CD4-positive, alpha-beta T cell treated with Interleukin-6 for 4 hours (primary cell): Measurements from ENCODE around the gene SINHCAF.
"Not testable (repeated sequence)": the region's sequence is repeated elsewhere in the genome, so short reads cannot be mapped to it uniquely, and the experiment has no call there.

Experiments
- DNase-seq: peaks from one replicate; pipeline ENCODE4 v3.0.0-alpha.2; 2020; ENCODE audit warnings: mixed read lengths

SINHCAF gene

GRCh38 chr12:31306866-31307265 is 19.1 kb downstream of the SINHCAF start:
- DNase-seq = no peak

- no peak for DNase-seq
Observed at GRCh38 chr12:31303466-31303865, 22.5 kb downstream of the SINHCAF start.

GRCh38 chr12:31301311-31301710 is 24.6 kb downstream of the SINHCAF start:
- DNase-seq = no peak

- DNase-seq = no peak
Observed at GRCh38 chr12:31300783-31301182, 25.2 kb downstream of the SINHCAF start.

GRCh38 chr12:31300341-31300740 is 25.6 kb downstream of the SINHCAF start:
- DNase-seq = no peak

- no peak for DNase-seq
Observed at GRCh38 chr12:31298922-31299321, 27.0 kb downstream of the SINHCAF start.

- no peak for DNase-seq
Observed at GRCh38 chr12:31298515-31298910, 27.4 kb downstream of the SINHCAF start.

- DNase-seq = no peak
Observed at GRCh38 chr12:31297572-31298514, 28.1 kb downstream of the SINHCAF start.

- no peak for DNase-seq
Observed at GRCh38 chr12:31289441-31289840, 36.5 kb downstream of the SINHCAF start.

- no peak for DNase-seq
Observed at GRCh38 chr12:31288381-31288780, 37.6 kb downstream of the SINHCAF start.

GRCh38 chr12:31280183-31280582 is 45.8 kb downstream of the SINHCAF start:
- DNase-seq = no peak

GRCh38 chr12:31279390-31279924 is 46.5 kb downstream of the SINHCAF start:
- no peak for DNase-seq

GRCh38 chr12:31278832-31279231 is 47.1 kb downstream of the SINHCAF start:
- no peak for DNase-seq

- DNase-seq = no peak
Observed at GRCh38 chr12:31278424-31278823, 47.5 kb downstream of the SINHCAF start.

GRCh38 chr12:31277081-31277480 is 48.9 kb downstream of the SINHCAF start:
- DNase-seq = no peak

- no peak for DNase-seq
Observed at GRCh38 chr12:31275491-31275890, 50.5 kb downstream of the SINHCAF start.

GRCh38 chr12:31274520-31275300 is 51.2 kb downstream of the SINHCAF start:
- no peak for DNase-seq

GRCh38 chr12:31273794-31274193 is 52.2 kb downstream of the SINHCAF start:
- DNase-seq = not testable (repeated sequence)

- DNase-seq = no peak
Observed at GRCh38 chr12:31272607-31273225, 53.2 kb downstream of the SINHCAF start.

- DNase-seq = no peak
Observed at GRCh38 chr12:31267966-31268365, 58.0 kb downstream of the SINHCAF start.

GRCh38 chr12:31265722-31266121 is 60.2 kb downstream of the SINHCAF start:
- DNase-seq = no peak

GRCh38 chr12:31263661-31264060 is 62.3 kb downstream of the SINHCAF start:
- no peak for DNase-seq

- no peak for DNase-seq
Observed at GRCh38 chr12:31261744-31262143, 64.2 kb downstream of the SINHCAF start.
